Fibroblast of skin of right biceps (primary cell): ENCODE measurements around the gene LURAP1L.
A peak's percentile ranks its signal among the peaks of the same experiment; 100 is the strongest.

Source experiments
- DNase-seq: peaks from one replicate; pipeline ENCODE4 v3.0.0-alpha.2; 2013

LURAP1L gene

GRCh38 chr9:12777121-12778022 lies 2.6 kb downstream of the LURAP1L start:
- no peak for DNase-seq

- no peak for DNase-seq
Observed at GRCh38 chr9:12778389-12778788, 3.6 kb downstream of the LURAP1L start.

DNA sequence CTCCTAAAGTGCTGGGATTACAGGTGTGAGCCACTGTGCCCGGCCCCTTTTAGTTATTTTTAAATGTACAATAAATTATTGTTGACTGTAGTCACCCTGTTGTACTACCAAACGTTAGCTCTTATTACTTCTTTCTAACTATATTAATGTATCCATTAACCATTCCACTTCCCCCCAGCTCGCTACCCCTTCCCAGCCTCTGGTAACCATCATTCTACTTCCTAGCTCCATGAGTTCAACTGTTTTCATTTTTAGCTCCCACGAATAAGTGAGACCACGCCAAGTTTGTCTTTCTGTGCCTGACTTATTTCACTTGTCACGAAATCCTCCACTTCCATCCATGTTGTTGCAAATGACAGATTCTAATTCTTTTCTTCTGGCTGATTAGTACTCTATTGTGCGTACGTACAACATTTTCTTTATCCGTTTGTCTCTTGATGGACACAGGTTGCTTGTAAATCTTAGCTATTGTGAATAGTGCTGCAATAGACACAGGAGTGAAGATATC lies 6.5 kb downstream of the LURAP1L start:
- no peak for DNase-seq

GRCh38 chr9:12783767-12784460 lies 9.1 kb downstream of the LURAP1L start:
- no peak for DNase-seq

GRCh38 chr9:12784461-12785259 lies 9.8 kb downstream of the LURAP1L start:
- peak; percentile 89 for DNase-seq

- DNase-seq, result peak; percentile 36
Observed at GRCh38 chr9:12785260-12785770, 10.5 kb downstream of the LURAP1L start.

GRCh38 chr9:12785941-12786340 lies 11.1 kb downstream of the LURAP1L start:
- DNase-seq, result no peak

DNA sequence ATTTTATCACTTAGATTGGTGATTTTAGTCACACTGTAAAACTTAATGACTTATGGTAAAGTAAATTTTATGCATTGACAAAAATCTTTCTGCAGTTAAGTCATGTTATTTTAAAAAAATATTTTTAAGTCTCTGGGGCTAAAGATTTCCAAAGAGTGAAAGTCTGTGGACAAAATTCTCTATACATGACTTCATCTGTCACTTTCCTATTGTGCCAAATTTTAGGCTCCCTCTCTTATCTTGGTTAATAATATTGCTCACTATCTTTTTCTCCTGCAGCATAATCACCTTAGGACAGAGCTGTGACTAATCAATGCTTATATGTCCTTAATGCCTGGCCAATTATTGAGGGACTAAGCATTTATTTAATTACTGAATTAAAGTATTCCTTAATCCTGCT lies 15.2 kb downstream of the LURAP1L start:
- no peak for DNase-seq

DNA sequence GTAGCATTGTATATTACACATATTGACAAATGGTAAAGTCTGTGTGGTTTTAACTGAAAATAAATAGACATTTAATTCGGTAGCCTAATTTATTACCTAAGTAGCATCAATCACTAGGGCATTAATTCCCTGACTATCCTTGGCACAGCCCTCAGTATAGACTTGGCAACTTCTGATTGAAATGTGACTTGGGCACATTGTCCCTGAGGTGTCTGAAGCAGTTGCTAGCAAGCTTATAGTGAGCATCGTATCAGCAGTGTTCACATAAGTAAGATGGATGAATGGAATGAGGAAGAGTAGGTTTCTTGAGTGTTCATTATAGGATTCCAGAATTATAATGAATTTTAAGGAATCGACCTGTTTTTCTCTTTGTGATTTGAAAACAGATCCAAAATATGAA lies 16.1 kb downstream of the LURAP1L start:
- no peak for DNase-seq

DNA sequence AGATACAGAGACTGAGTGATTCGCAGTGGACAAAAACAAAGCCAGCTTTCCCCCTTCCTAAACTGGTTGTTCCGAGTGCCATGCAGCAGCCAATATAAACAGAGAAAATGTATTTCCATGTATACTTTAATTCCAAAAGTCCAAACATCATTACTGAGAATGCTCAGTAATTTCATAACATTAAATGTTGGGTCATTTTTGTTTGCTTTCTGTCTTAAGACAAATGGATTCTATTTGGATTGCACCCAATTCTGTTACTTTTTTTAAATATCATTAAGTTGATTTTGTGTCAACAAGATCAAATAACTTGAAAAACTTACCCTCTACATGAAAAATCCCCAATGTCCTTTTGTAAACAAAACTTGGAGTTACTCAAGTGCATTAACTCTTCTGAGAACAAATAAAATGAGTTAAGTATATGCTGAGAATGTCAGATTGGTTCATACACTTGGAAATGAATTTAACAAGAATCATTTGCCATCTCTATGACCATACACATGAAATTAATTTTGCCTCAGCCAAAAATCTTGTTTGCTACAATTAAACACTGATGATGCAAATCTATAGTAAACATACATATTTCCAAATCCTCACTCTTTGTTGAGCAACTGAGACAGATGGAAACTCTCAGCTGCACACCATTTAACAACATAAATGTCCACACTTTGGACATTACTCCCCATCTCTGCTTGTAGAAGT lies 19.4 kb downstream of the LURAP1L start:
- DNase-seq, result no peak

GRCh38 chr9:12796601-12797000 lies 21.8 kb downstream of the LURAP1L start:
- no peak for DNase-seq

GRCh38 chr9:12797037-12797436 lies 22.2 kb downstream of the LURAP1L start:
- DNase-seq, result no peak

DNA sequence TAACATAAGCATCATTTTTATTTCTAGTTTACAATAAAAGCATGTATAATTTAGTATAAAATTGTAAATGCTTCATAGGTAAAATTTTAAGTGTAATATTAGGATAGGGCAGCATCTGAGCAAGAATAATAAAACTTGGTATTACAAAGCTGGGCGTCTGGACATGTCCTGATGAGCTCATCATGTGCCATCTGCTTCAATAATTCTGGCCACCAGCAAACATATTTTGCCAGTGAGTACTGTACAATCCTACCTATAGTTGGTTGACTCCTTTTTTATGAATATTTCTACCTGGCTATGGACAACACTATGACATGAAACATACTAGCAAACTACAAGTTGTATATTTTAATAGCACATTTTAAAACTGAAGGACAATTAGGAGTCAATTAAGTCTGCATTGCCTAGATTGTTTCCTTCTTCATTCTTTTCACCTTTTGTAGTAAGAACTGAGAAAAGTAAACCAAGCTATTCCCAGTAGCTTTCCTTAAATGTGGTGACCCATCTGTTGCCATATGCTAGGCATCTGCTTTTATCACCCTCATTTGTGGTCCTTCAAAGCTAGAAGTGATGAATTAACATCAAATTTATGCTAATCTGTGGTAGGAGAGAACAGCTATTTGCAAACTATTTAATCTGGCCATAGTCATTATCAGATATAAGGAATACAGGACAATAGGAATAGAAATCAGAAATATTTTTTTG lies 23.4 kb downstream of the LURAP1L start:
- DNase-seq, result no peak

- no peak for DNase-seq
Observed at GRCh38 chr9:12801187-12801586, 26.4 kb downstream of the LURAP1L start.

GRCh38 chr9:12801663-12802062 lies 26.8 kb downstream of the LURAP1L start:
- DNase-seq, result peak; percentile 24

- no peak for DNase-seq
Observed at GRCh38 chr9:12802093-12802492, 27.3 kb downstream of the LURAP1L start.

GRCh38 chr9:12808569-12808968 lies 33.7 kb downstream of the LURAP1L start:
- DNase-seq, result no peak

GRCh38 chr9:12809720-12810119 lies 34.9 kb downstream of the LURAP1L start:
- no peak for DNase-seq

- DNase-seq, result no peak
Observed at GRCh38 chr9:12811935-12812334, 37.1 kb downstream of the LURAP1L start.

DNA sequence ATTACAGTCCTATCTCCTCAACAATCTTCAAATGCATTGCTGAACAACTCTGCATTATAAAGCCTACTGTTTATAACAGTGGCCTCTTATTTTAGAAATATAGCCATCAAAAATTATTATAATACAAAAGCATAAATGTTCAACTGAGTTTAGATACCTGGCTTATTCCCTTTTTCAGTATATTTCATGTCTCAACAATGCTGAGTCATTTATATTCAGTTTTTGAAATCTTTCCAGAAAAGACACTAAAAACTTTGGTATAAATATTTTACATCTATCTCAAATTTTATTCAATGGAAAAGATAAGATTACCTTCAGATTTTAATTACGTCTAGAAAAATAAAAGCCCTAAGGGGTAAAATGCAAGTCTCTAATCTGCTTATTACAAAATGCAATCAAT lies 37.9 kb downstream of the LURAP1L start:
- peak; percentile 19 for DNase-seq

DNA sequence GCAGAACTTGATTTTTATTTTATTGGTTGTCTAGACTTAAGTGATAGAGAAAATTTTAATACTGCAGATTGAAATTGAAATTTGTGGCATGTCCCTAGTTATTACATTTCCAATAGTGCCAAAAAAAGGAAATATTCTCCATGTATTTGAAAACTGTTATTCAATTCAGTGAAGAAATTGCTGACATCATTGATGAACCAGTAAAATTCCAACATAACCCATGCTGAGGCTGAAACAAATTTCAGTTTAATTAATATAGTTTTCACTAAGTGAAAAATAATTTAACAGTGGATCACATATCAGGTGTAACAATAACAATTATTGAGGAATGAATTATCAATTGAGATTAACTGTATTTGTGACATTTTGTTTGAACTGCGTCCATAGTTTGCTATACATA lies 38.7 kb downstream of the LURAP1L start:
- DNase-seq, result no peak
